Measurements from ENCODE around the gene ZNF532. TPM values are rescaled to one million over a fixed set of nuclear protein-coding genes. Genes with fewer than 3 reads are reported as not detected.
A peak's percentile ranks its signal among the peaks of the same experiment; 100 is the strongest.

Gene ZNF532
- total RNA-seq, 4 donors from 2014 or later, result 54.7 to 124 (median 91.2) TPM

- Histone ChIP-seq H3K4me1 (peaks cover 4 to 6% of the 10 kb centered on the region in 2 donors), H3K9me3 (no peaks in the 10 kb centered on the region), H3K27ac (peak overlapping the region in 2 of 4 donors; percentile 31 to 49), H3K36me3 (peaks cover 0 to 21% of the 10 kb centered on the region in 2 donors), H3K4me3 (no peak overlapping the region), H3K27me3 (no peaks in the 10 kb centered on the region)
- peak in 1 of 2 donors; percentile 64 for ATAC-seq
- in situ Hi-C loops (cut with MboI; ENCODE audit: low sequenced_read_pairs in 4 of 4) (no loop called here), intact Hi-C loops (cut with DNase I; ENCODE audit: low total_unique reads) (no loop called here)
- DNase-seq, result no peak
- TF ChIP-seq POLR2A (IDR thresholded peaks at IDR 0.05), result no peak
- no peak for TF ChIP-seq CTCF (IDR thresholded peaks at IDR 0.05 in 4 of 5, conservative IDR thresholded peaks at IDR 0.05 in 1 of 5)
Observed at GRCh38 chr18:58953627-58954026, 89.0 kb downstream of the ZNF532 start.

- peaks cover 4 to 6% of the 10 kb centered on the region in 2 donors for H3K4me1 ChIP-seq
- DNase-seq, result no peak
- intact Hi-C loops (cut with DNase I; ENCODE audit: low total_unique reads), result no loop called here
- no peak for TF ChIP-seq POLR2A (IDR thresholded peaks at IDR 0.05)
- no peak for TF ChIP-seq CTCF (IDR thresholded peaks at IDR 0.05 in 4 of 5, conservative IDR thresholded peaks at IDR 0.05 in 1 of 5)
- no peaks in the 10 kb centered on the region for H3K9me3 ChIP-seq
- ATAC-seq, result no peak
- H3K27me3 ChIP-seq, result no peaks in the 10 kb centered on the region
- H3K27ac ChIP-seq, result peak overlapping the region in 1 of 4 donors; percentile 15
- in situ Hi-C loops (cut with MboI; ENCODE audit: low sequenced_read_pairs in 4 of 4), result no loop called here
- no peak overlapping the region for H3K4me3 ChIP-seq
- H3K36me3 ChIP-seq, result peaks cover 0 to 25% of the 10 kb centered on the region in 2 donors
Observed at GRCh38 chr18:58955001-58955400, 90.3 kb downstream of the ZNF532 start.

GRCh38 chr18:58955738-58956137 lies 91.1 kb downstream of the ZNF532 start:
- in situ Hi-C loops (cut with MboI; ENCODE audit: low sequenced_read_pairs in 4 of 4) (no loop called here), intact Hi-C loops (cut with DNase I; ENCODE audit: low total_unique reads) (no loop called here)
- no peaks in the 10 kb centered on the region for H3K27me3 ChIP-seq
- peaks cover 0 to 25% of the 10 kb centered on the region in 2 donors for H3K36me3 ChIP-seq
- no peaks in the 10 kb centered on the region for H3K9me3 ChIP-seq
- H3K4me1 ChIP-seq, result peaks cover 4 to 13% of the 10 kb centered on the region in 2 donors
- no peak overlapping the region for H3K4me3 ChIP-seq
- DNase-seq (no peak), ATAC-seq (peak; percentile 35 to 54)
- TF ChIP-seq CTCF (IDR thresholded peaks at IDR 0.05 in 4 of 5, conservative IDR thresholded peaks at IDR 0.05 in 1 of 5) (no peak), POLR2A (IDR thresholded peaks at IDR 0.05) (no peak)
- H3K27ac ChIP-seq, result peak overlapping the region in 3 of 4 donors; percentile 16 to 35 (median 34)

- Histone ChIP-seq H3K27ac (peak overlapping the region in 3 of 4 donors; percentile 9 to 69 (median 20)), H3K4me3 (no peak overlapping the region), H3K9me3 (no peaks in the 10 kb centered on the region), H3K4me1 (peaks cover 4 to 25% of the 10 kb centered on the region in 2 donors), H3K27me3 (no peaks in the 10 kb centered on the region), H3K36me3 (peaks cover 0 to 25% of the 10 kb centered on the region in 2 donors)
- in situ Hi-C loops (cut with MboI; ENCODE audit: low sequenced_read_pairs in 4 of 4), result no loop called here
- TF ChIP-seq POLR2A (IDR thresholded peaks at IDR 0.05) (no peak), CTCF (IDR thresholded peaks at IDR 0.05 in 4 of 5, conservative IDR thresholded peaks at IDR 0.05 in 1 of 5) (no peak)
- ATAC-seq (no peak), DNase-seq (no peak)
- intact Hi-C loops (cut with DNase I; ENCODE audit: low total_unique reads), result no loop called here
Observed at GRCh38 chr18:58958628-58959027, 94.0 kb downstream of the ZNF532 start.

GRCh38 chr18:58960508-58960907 lies 95.8 kb downstream of the ZNF532 start:
- Histone ChIP-seq H3K27me3 (no peaks in the 10 kb centered on the region), H3K36me3 (peaks cover 0 to 9% of the 10 kb centered on the region in 2 donors), H3K9me3 (no peaks in the 10 kb centered on the region), H3K4me3 (no peak overlapping the region), H3K4me1 (peaks cover 7 to 27% of the 10 kb centered on the region in 2 donors), H3K27ac (peak overlapping the region; percentile 62 to 76 (median 66))
- intact Hi-C loops (cut with DNase I; ENCODE audit: low total_unique reads), result no loop called here
- no peak for DNase-seq
- in situ Hi-C loops (cut with MboI; ENCODE audit: low sequenced_read_pairs in 4 of 4), result no loop called here
- TF ChIP-seq CTCF (IDR thresholded peaks at IDR 0.05 in 4 of 5, conservative IDR thresholded peaks at IDR 0.05 in 1 of 5) (no peak), POLR2A (IDR thresholded peaks at IDR 0.05) (no peak)
- peak in 1 of 2 donors; percentile 12 for ATAC-seq

Measured in gastrocnemius medialis (tissue), 4 donors.